ENCODE data around the gene UBE2F.
"Not testable (repeated sequence)": the region's sequence is repeated elsewhere in the genome, so short reads cannot be mapped to it uniquely, and the experiment has no call there.

The UBE2F gene

GRCh38 chr2:237978058-237978712, 11.4 kb downstream of the UBE2F start:
- H3K36me3 ChIP-seq (replicated peaks): peaks cover 16% of the 10 kb centered on the region
- in situ Hi-C loops (cut with MboI; ENCODE audit: low sequenced_read_pairs): no loop called here

DNA sequence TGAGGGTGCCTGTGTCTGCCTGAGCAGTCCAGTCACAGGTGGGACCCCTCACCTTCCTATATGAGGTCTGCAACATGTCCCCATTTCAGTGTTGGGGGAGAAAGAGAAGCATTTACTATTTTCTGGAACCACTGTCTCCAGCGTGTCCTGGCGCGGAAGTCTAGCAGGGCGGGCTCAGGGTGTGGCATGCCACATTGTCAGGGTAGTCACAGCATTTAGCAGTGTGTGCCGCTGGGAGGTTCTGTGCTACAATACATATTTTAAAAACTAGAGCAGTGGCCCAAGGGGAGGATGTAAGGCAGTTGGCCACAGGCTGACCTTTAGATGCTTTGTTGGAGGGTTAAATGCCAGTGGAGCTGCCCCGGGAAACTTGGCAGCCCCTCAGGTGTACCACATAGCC, 12.5 kb downstream of the UBE2F start:
- in situ Hi-C loops (cut with MboI; ENCODE audit: low sequenced_read_pairs): no loop called here
- Histone ChIP-seq H3K36me3 (replicated peaks) (peaks cover 10% of the 10 kb centered on the region), H3K4me1 (no peaks in the 10 kb centered on the region), H3K27me3 (ENCODE audit: low read depth) (no peaks in the 10 kb centered on the region), H3K4me3 (no peak overlapping the region), H3K9me3 (no peaks in the 10 kb centered on the region)
- DNase-seq (ENCODE audit: low spot score in 2 of 2): no peak

More at GRCh38 chr2:237978058-237978712, 11.4 kb downstream of the UBE2F start:
- no peaks in the 10 kb centered on the region for H3K9me3 ChIP-seq
- DNase-seq (ENCODE audit: low spot score in 2 of 2): no peak
- H3K4me1 ChIP-seq: no peaks in the 10 kb centered on the region
- no peak overlapping the region for H3K4me3 ChIP-seq
- no peaks in the 10 kb centered on the region for H3K27me3 ChIP-seq (ENCODE audit: low read depth)

GRCh38 chr2:237980087-237980486, 13.3 kb downstream of the UBE2F start:
- H3K36me3 ChIP-seq (replicated peaks): peaks cover 7% of the 10 kb centered on the region
- H3K27me3 ChIP-seq (ENCODE audit: low read depth): no peaks in the 10 kb centered on the region
- DNase-seq (ENCODE audit: low spot score in 2 of 2): no peak
- H3K4me3 ChIP-seq: no peak overlapping the region
- no peaks in the 10 kb centered on the region for H3K9me3 ChIP-seq
- in situ Hi-C loops (cut with MboI; ENCODE audit: low sequenced_read_pairs): no loop called here
- H3K4me1 ChIP-seq: no peaks in the 10 kb centered on the region

DNA sequence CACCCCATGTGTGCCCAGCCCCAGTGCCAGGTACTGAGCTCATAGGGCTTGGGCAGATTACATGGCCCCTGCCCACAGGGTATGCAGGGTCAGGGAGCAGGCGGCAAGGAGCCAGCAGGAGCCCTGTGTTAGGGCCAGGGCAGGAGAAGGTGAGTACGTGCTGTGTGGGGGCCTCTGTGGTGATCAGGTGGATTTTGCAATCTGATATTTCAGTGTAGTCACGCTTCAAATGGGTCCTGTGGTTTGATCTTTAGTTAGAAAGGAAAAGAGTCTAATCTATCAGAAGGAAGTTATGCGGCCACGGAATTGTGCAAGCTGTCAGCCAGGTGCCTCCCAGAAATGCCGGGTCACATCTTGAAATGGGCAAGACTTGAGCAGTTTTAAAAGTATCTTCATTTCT, 13.9 kb downstream of the UBE2F start:
- DNase-seq (ENCODE audit: low spot score in 2 of 2): no peak
- Histone ChIP-seq H3K9me3 (no peaks in the 10 kb centered on the region), H3K4me3 (no peak overlapping the region), H3K36me3 (replicated peaks) (peaks cover 4% of the 10 kb centered on the region), H3K4me1 (no peaks in the 10 kb centered on the region), H3K27me3 (ENCODE audit: low read depth) (no peaks in the 10 kb centered on the region)
- in situ Hi-C loops (cut with MboI; ENCODE audit: low sequenced_read_pairs): no loop called here

DNA sequence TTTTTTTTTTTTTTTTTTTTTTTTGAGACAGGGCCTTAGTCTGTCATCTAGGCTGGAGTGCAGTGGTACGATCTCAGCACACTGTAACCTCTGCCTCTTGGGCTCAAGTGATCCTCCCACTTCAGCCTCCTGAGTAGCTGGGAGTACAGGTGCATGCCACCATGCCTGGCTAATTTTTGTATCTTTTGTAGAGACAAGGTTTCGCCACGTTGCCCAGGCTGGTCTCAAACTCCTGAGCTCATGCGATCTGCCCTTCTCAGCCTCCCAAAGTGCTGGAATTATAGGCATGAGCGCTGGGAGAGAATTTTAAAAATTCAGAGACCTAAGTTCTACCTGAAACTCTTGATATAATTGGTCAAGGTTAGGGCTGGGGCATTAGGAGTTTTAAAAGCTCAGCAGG, 14.8 kb downstream of the UBE2F start:
- H3K27me3 ChIP-seq (ENCODE audit: low read depth); H3K36me3 ChIP-seq (replicated peaks); H3K4me1 ChIP-seq; H3K9me3 ChIP-seq; H3K4me3 ChIP-seq; DNase-seq (ENCODE audit: low spot score in 2 of 2); in situ Hi-C loops (cut with MboI; ENCODE audit: low sequenced_read_pairs): not testable (repeated sequence)

DNA sequence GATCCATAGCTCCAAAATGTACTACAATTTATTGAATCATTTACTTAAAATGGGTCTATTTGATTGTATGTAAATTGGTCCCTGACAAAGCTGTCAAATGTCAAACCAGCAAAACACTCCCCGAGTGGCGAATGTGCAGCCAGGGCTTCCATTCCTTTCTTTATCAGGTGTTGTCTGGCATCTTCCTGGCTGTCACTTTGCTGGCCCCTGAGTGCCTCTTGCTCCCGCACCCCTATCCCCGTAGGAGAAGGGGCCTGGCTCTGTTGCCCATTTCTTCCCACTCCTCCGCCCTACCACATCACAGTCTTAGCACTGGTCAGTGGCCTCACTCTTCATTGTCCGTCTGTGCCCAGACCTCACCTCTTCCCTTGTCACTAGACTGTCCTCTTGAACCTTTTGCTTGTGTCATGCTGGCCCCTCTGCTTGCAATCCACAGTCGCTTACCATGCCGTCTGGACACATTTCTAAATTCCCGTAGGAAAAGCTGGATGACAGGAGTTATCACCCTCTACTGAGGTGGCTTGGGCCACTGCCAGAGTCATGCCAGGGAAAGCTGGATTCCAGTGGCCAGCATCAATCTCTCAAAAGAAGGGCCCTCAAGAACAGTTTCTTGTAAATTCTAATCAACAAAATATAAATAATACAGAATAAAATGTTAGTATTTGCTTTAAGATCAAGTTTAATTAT, 15.4 kb downstream of the UBE2F start:
- peaks cover 10% of the 10 kb centered on the region for H3K36me3 ChIP-seq (replicated peaks)
- H3K27me3 ChIP-seq (ENCODE audit: low read depth): no peaks in the 10 kb centered on the region
- H3K4me1 ChIP-seq: no peaks in the 10 kb centered on the region
- DNase-seq (ENCODE audit: low spot score in 2 of 2): no peak
- no peak overlapping the region for H3K4me3 ChIP-seq
- in situ Hi-C loops (cut with MboI; ENCODE audit: low sequenced_read_pairs): no loop called here
- H3K9me3 ChIP-seq: peaks cover 4% of the 10 kb centered on the region

GRCh38 chr2:237983922-237984321, 17.1 kb downstream of the UBE2F start:
- Histone ChIP-seq H3K4me1 (no peaks in the 10 kb centered on the region), H3K4me3 (no peak overlapping the region), H3K27me3 (ENCODE audit: low read depth) (no peaks in the 10 kb centered on the region), H3K9me3 (peaks cover 6% of the 10 kb centered on the region), H3K36me3 (replicated peaks) (peaks cover 10% of the 10 kb centered on the region)
- in situ Hi-C loops (cut with MboI; ENCODE audit: low sequenced_read_pairs): no loop called here
- DNase-seq (ENCODE audit: low spot score in 2 of 2): no peak

DNA sequence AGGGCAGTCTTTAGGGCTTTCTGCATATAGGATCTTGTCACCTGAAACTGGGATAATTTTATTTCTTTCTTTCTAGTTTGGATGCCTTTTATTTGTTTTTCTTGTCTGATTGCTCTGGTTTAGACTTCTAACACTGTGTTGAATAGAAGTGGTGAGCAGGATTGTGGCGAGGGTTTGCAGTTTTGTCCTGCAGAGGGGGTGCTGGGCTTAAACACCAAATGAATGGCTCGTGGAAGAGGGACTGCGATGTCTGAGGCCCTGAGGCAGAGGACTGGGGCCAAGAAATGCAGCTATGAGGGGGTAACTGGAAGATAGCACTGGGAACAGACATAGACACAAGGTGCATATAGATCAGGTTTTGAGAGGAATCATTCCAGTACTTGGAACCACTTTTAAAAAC, 20.5 kb downstream of the UBE2F start:
- no peak for DNase-seq (ENCODE audit: low spot score in 2 of 2)
- H3K36me3 ChIP-seq (replicated peaks): peaks cover 14% of the 10 kb centered on the region
- H3K4me3 ChIP-seq: no peak overlapping the region
- H3K9me3 ChIP-seq: peaks cover 6% of the 10 kb centered on the region
- H3K4me1 ChIP-seq: no peaks in the 10 kb centered on the region
- H3K27me3 ChIP-seq (ENCODE audit: low read depth): no peaks in the 10 kb centered on the region
- in situ Hi-C loops (cut with MboI; ENCODE audit: low sequenced_read_pairs): no loop called here

GRCh38 chr2:237993701-237994100, 26.9 kb downstream of the UBE2F start:
- Histone ChIP-seq H3K4me1 (no peaks in the 10 kb centered on the region), H3K27me3 (ENCODE audit: low read depth) (no peaks in the 10 kb centered on the region), H3K9me3 (no peaks in the 10 kb centered on the region), H3K4me3 (no peak overlapping the region), H3K36me3 (replicated peaks) (peaks cover 11% of the 10 kb centered on the region)
- in situ Hi-C loops (cut with MboI; ENCODE audit: low sequenced_read_pairs): no loop called here
- DNase-seq (ENCODE audit: low spot score in 2 of 2): no peak

GRCh38 chr2:237995036-237995435, 28.2 kb downstream of the UBE2F start:
- Histone ChIP-seq H3K9me3 (no peaks in the 10 kb centered on the region), H3K27me3 (ENCODE audit: low read depth) (no peaks in the 10 kb centered on the region), H3K4me3 (no peak overlapping the region), H3K4me1 (no peaks in the 10 kb centered on the region), H3K36me3 (replicated peaks) (peaks cover 9% of the 10 kb centered on the region)
- in situ Hi-C loops (cut with MboI; ENCODE audit: low sequenced_read_pairs): no loop called here
- DNase-seq (ENCODE audit: low spot score in 2 of 2): no peak

GRCh38 chr2:237996021-237996593, 29.3 kb downstream of the UBE2F start:
- peak in 1 of 2 experiments; percentile 6 for DNase-seq (ENCODE audit: low spot score in 2 of 2)

DNA sequence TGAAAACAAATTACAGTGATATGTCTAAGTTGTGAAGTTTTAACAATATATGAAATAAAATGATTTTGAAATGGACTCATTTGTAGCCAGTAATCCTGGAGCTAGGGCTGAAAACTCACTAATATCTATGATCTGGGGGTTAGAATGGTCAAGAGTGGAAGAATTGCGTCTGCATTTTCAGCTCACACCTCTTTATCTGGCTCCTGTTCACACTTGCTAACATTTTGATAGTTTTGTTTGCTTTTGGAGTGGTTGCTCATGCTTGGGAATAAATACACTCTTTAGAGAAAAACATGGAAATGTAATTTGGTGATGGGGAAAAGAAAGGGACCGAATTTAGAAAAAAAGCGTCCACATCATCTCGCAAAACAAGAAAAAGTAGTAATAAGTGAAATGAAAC, 30.7 kb downstream of the UBE2F start:
- in situ Hi-C loops (cut with MboI; ENCODE audit: low sequenced_read_pairs): no loop called here
- DNase-seq (ENCODE audit: low spot score in 2 of 2): no peak
- no peaks in the 10 kb centered on the region for H3K27me3 ChIP-seq (ENCODE audit: low read depth)
- no peak overlapping the region for H3K4me3 ChIP-seq
- H3K36me3 ChIP-seq (replicated peaks): peaks cover 5% of the 10 kb centered on the region
- no peaks in the 10 kb centered on the region for H3K4me1 ChIP-seq
- H3K9me3 ChIP-seq: no peaks in the 10 kb centered on the region

More at GRCh38 chr2:237996021-237996593, 29.3 kb downstream of the UBE2F start:
- no peaks in the 10 kb centered on the region for H3K4me1 ChIP-seq
- peaks cover 9% of the 10 kb centered on the region for H3K36me3 ChIP-seq (replicated peaks)
- in situ Hi-C loops (cut with MboI; ENCODE audit: low sequenced_read_pairs): no loop called here
- no peak overlapping the region for H3K4me3 ChIP-seq
- H3K9me3 ChIP-seq: no peaks in the 10 kb centered on the region
- no peaks in the 10 kb centered on the region for H3K27me3 ChIP-seq (ENCODE audit: low read depth)

DNA sequence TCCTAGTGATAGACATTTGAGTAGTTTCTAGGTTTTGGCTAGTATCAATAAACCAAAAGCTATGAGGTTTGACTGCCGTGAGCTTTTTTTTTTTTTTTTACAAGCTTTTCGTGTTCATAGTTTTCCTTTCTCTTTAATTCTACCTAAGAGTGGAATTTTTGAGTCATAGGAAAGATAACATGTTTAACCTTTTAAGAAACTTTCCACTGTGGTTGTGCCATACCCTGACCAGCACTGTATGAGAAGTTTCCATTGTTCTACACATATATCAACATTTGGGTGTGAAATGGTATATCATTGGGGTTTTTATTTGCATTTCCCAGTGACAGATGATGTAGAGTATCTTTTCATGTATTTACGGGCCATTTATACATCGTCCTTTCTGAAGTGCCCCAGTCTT, 31.7 kb downstream of the UBE2F start:
- Histone ChIP-seq H3K27me3 (ENCODE audit: low read depth) (no peaks in the 10 kb centered on the region), H3K36me3 (replicated peaks) (peaks cover 5% of the 10 kb centered on the region), H3K4me3 (no peak overlapping the region), H3K9me3 (no peaks in the 10 kb centered on the region), H3K4me1 (no peaks in the 10 kb centered on the region)
- in situ Hi-C loops (cut with MboI; ENCODE audit: low sequenced_read_pairs): no loop called here
- DNase-seq (ENCODE audit: low spot score in 2 of 2): no peak

DNA sequence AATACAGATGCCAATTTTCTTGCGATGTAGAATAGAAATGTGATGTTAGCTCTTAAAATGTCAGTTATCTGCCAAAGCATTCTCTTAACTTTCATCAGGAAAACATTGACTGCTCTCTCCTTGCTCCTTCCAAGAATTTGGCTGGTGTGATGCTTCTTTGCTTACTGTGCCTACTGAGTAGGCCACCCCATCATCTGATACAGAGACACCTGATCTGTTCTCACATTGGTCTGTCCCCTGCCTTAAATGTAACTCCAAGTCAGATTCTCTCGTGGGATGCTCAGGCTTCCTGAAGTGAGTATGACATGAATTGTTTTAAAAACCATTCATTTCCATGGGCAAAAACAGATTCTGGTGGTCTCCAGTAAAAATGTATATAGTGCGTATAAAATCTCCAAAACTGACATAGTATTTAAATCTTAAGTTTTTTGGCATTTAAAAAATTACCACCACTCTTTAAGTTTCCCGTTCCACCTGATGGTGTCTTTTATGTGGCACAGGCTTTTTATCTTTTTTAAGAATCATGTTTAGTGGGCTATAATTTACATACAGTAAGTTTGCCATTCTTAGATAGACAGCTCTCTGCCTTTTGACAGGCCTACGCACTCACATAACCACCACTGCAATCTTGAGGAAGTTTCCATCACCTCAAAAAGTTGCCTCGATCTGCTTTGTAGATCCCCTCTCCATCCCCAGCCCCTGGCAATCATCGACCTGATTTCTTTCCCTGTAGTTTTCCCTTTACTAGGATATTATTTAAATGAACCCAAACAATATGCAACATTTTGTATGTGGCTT, 36.6 kb downstream of the UBE2F start:
- no peak overlapping the region for H3K4me3 ChIP-seq
- H3K9me3 ChIP-seq: no peaks in the 10 kb centered on the region
- H3K27me3 ChIP-seq (ENCODE audit: low read depth): no peaks in the 10 kb centered on the region
- H3K4me1 ChIP-seq: no peaks in the 10 kb centered on the region
- in situ Hi-C loops (cut with MboI; ENCODE audit: low sequenced_read_pairs): no loop called here
- H3K36me3 ChIP-seq (replicated peaks): no peaks in the 10 kb centered on the region
- DNase-seq (ENCODE audit: low spot score in 2 of 2): no peak

Data from HAP-1 (cell line).